Fibroblast of pulmonary artery (primary cell): Measurements from ENCODE around the gene SLC35G3.

Experiments used
- DNase-seq: peaks from one replicate; pipeline ENCODE4 v3.0.0-alpha.2; 2010; ENCODE audit warnings: low read depth
- H3K4me3 ChIP-seq: replicated peaks from 2 replicates; pipeline ENCODE4 v1.5.1; 2011; ENCODE audit warnings: low read depth, mild to moderate bottlenecking, control low read depth, low read length, moderate library complexity
- CTCF ChIP-seq: IDR thresholded peaks from 2 replicates; pipeline ENCODE4 v1.5.1; 2011; ENCODE audit warnings: mild to moderate bottlenecking, control low read depth, low read length, inconsistent platforms; ENCODE audit errors: missing control alignments

Gene SLC35G3

GRCh38 chr17:35222452-35222851 is 28.3 kb upstream of the SLC35G3 start:
- TF ChIP-seq CTCF: no peak
- H3K4me3 ChIP-seq: no peak overlapping the region
- DNase-seq: no peak

- no peak for DNase-seq
- TF ChIP-seq CTCF: no peak
- no peak overlapping the region for H3K4me3 ChIP-seq
These were observed 24.7 kb upstream of the SLC35G3 start for GRCh38 chr17:35218915-35219314.

- DNase-seq: no peak
- no peak overlapping the region for H3K4me3 ChIP-seq
- TF ChIP-seq CTCF: no peak
These were observed 22.9 kb upstream of the SLC35G3 start for GRCh38 chr17:35217107-35217506.

- no peak overlapping the region for H3K4me3 ChIP-seq
- no peak for DNase-seq
- TF ChIP-seq CTCF: no peak
These were observed 20.6 kb upstream of the SLC35G3 start for GRCh38 chr17:35214631-35215273.

GRCh38 chr17:35214192-35214591 is 20.0 kb upstream of the SLC35G3 start:
- no peak for DNase-seq
- no peak for TF ChIP-seq CTCF
- H3K4me3 ChIP-seq: no peak overlapping the region

- TF ChIP-seq CTCF: no peak
- DNase-seq: no peak
- no peak overlapping the region for H3K4me3 ChIP-seq
These were observed 19.3 kb upstream of the SLC35G3 start for GRCh38 chr17:35213412-35213940.

GRCh38 chr17:35212668-35213067 is 18.5 kb upstream of the SLC35G3 start:
- no peak for DNase-seq
- H3K4me3 ChIP-seq: no peak overlapping the region
- TF ChIP-seq CTCF: no peak
